HG03159 (cell line): Measurements from ENCODE around the gene SHD.
"Not testable (repeated sequence)": the region's sequence is repeated elsewhere in the genome, so short reads cannot be mapped to it uniquely, and the experiment has no call there.

Experiments
- ATAC-seq: cut with Tn5 transposase; IDR thresholded peaks from one replicate; pipeline ENCODE4 v1.9.1; 2021; ENCODE audit warnings: mild to moderate bottlenecking, moderate library complexity; ENCODE audit not compliant: unreplicated experiment

Gene SHD

GRCh38 chr19:4326215-4326836 lies 47.3 kb downstream of the SHD start:
- ATAC-seq = no peak

GRCh38 chr19:4326837-4327251 lies 47.8 kb downstream of the SHD start:
- ATAC-seq = no peak

- peak; percentile 3 for ATAC-seq
Measured at GRCh38 chr19:4327252-4327876, 48.3 kb downstream of the SHD start.

- peak; percentile 3 for ATAC-seq
Measured at GRCh38 chr19:4327877-4328242, 48.8 kb downstream of the SHD start.

- ATAC-seq = peak; percentile 74
Measured at GRCh38 chr19:4328243-4328990, 49.4 kb downstream of the SHD start.

GRCh38 chr19:4328991-4329681 lies 50.1 kb downstream of the SHD start:
- ATAC-seq = not testable (repeated sequence)

GRCh38 chr19:4329858-4330257 lies 50.8 kb downstream of the SHD start:
- ATAC-seq = no peak

- no peak for ATAC-seq
Measured at GRCh38 chr19:4334929-4335570, 56.0 kb downstream of the SHD start.

GRCh38 chr19:4337906-4338440 lies 58.9 kb downstream of the SHD start:
- no peak for ATAC-seq

- ATAC-seq = no peak
Measured at GRCh38 chr19:4338441-4339355, 59.6 kb downstream of the SHD start, which contains the start of gene STAP2. STAP2 (minus strand) TSS chr19:4338827; CDS start chr19:4338753, 74 bp downstream.
